Vagina (tissue), 2 donors: ENCODE measurements around the gene LYL1. TPM values are rescaled to one million over a fixed set of nuclear protein-coding genes. Genes with fewer than 3 reads are reported as not detected.
A peak's percentile ranks its signal among the peaks of the same experiment; 100 is the strongest.

Experiments used
- DNase-seq, 2 donors: peaks; one replicate each; pipeline ENCODE4 v3.0.0-alpha.2; 2017; ENCODE audit errors: extremely low spot score in 2 of 2
- H3K27ac ChIP-seq: fragments of 200-600 bp; sonication (generic); one replicate; pipeline ENCODE4 v1.5.1; 2019
- H3K27me3 ChIP-seq: fragments of 200-600 bp; sonication (generic); one replicate; pipeline ENCODE4 v1.5.1; 2019
- H3K36me3 ChIP-seq, 2 donors: fragments of 200-600 bp; sonication (generic); one replicate each; pipeline ENCODE4 v1.5.1; 2017 to 2019
- H3K4me1 ChIP-seq: fragments of 200-600 bp; sonication (generic); one replicate; pipeline ENCODE4 v1.5.1; 2019
- H3K4me3 ChIP-seq, 2 donors: fragments of 200-600 bp; sonication (generic); 1 replicate in 1 of 2; 2 replicates in 1 of 2; pipeline ENCODE4 v1.5.1; 2016 to 2019
- H3K9me3 ChIP-seq: fragments of 200-600 bp; sonication (generic); one replicate; pipeline ENCODE4 v1.5.1; 2019
- POLR2A ChIP-seq, 2 donors: fragments of 450-650 bp; IDR thresholded peaks; one replicate each; pipeline ENCODE4 v1.6.1; 2017; ENCODE audit warnings: antibody characterized with exemption in 2 of 2, mild to moderate bottlenecking in 2 of 2, moderate library complexity in 2 of 2
- POLR2AphosphoS5 ChIP-seq, 2 donors: sonication (generic); formaldehyde crosslinking; IDR thresholded peaks; one replicate each; pipeline ENCODE4 v1.9.0; 2017; ENCODE audit warnings: antibody characterized with exemption in 2 of 2, mild to moderate bottlenecking in 2 of 2, low read depth in 1 of 2; ENCODE audit not compliant: insufficient read depth in 1 of 2
- intact Hi-C: fragments of 100-400 bp; cut with DNase I; formaldehyde crosslinking; loops from one replicate; pipeline ENCODE4 v1.15.1; 2023
- total RNA-seq: library from RNA; depleted of rRNA; stranded (reverse); fragments of >200 nt; gene quantifications from one replicate; pipeline ENCODE4 v1.2.3, GENCODE V29; 2016
- TF ChIP-seq, protein P1 (sequence below), 3 experiments: fragments of 450-650 bp in 2 of 3; fragments of 200-600 bp in 1 of 3; sonication (generic) in 1 of 3; IDR thresholded peaks; one replicate each; pipeline ENCODE4 v1.5.1; 2017 to 2019; ENCODE audit warnings: antibody characterized with exemption in 3 of 3, mild to moderate bottlenecking in 2 of 3, moderate library complexity in 2 of 3

LYL1 gene
- total RNA-seq, 1 donor from 2014 or later = 11.5 TPM

DNA sequence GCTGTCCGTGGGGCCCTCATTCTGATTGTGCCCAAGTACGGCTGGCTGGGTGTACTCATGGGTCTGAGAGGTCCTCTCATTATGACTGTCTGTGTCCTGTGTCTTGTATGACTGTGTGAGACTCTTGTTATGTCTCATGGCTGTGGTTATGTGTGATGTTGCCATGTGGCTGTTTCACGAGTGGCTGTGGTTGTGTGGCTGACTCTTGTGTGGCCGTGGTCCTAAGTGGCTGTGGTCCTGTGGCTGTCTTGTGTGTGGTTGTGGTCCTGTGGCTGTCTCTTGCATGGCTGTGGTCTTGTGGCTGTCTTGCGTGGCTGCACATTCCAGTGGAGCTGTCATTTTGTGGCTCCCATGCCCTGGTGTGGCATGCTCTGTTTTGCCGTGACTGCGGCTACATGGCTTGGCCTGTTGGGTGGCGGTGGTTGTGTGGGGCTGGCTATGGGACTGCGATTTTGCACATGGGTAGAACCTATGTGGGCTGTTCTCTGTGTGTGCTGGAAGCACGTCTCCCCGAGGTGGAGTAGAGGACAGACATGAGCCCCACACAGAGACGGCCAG lies 2.5 kb downstream of the LYL1 start:
- DNase-seq = no peak
- Histone ChIP-seq H3K27me3 (no peaks in the 10 kb centered on the region), H3K36me3 (no peaks in the 10 kb centered on the region), H3K9me3 (no peaks in the 10 kb centered on the region), H3K4me1 (peaks cover 80% of the 10 kb centered on the region), H3K27ac (peak overlapping the region; percentile 90), H3K4me3 (peak overlapping the region in 1 of 2 donors; percentile 39)
- TF ChIP-seq POLR2AphosphoS5 (IDR thresholded peaks at IDR 0.05; ENCODE audit: insufficient read depth in 1 of 2, low read depth in 1 of 2) = no peak
- TF ChIP-seq, protein P1, sequence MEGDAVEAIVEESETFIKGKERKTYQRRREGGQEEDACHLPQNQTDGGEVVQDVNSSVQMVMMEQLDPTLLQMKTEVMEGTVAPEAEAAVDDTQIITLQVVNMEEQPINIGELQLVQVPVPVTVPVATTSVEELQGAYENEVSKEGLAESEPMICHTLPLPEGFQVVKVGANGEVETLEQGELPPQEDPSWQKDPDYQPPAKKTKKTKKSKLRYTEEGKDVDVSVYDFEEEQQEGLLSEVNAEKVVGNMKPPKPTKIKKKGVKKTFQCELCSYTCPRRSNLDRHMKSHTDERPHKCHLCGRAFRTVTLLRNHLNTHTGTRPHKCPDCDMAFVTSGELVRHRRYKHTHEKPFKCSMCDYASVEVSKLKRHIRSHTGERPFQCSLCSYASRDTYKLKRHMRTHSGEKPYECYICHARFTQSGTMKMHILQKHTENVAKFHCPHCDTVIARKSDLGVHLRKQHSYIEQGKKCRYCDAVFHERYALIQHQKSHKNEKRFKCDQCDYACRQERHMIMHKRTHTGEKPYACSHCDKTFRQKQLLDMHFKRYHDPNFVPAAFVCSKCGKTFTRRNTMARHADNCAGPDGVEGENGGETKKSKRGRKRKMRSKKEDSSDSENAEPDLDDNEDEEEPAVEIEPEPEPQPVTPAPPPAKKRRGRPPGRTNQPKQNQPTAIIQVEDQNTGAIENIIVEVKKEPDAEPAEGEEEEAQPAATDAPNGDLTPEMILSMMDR (IDR thresholded peaks at IDR 0.05) = no peak
- no peak for TF ChIP-seq POLR2A (IDR thresholded peaks at IDR 0.05)
- intact Hi-C loops = loop anchor here (5.0 kb wide), 1 partner anchor 52 kb away; the partner anchor contains the start of genes IER2 and STX10

GRCh38 chr19:13099073-13099999 lies 3.3 kb downstream of the LYL1 start:
- Histone ChIP-seq H3K27me3 (no peaks in the 10 kb centered on the region), H3K4me3 (peak overlapping the region; percentile 36 to 39), H3K36me3 (no peaks in the 10 kb centered on the region), H3K9me3 (no peaks in the 10 kb centered on the region), H3K27ac (peak overlapping the region; percentile 90), H3K4me1 (peaks cover 79% of the 10 kb centered on the region)
- TF ChIP-seq, protein P1 (IDR thresholded peaks at IDR 0.05) = peak in 1 of 3 experiments; percentile 2
- TF ChIP-seq POLR2AphosphoS5 (IDR thresholded peaks at IDR 0.05; ENCODE audit: insufficient read depth in 1 of 2, low read depth in 1 of 2) (peak; percentile 61 to 69), POLR2A (IDR thresholded peaks at IDR 0.05) (no peak)
- no peak for DNase-seq
- intact Hi-C loops = no loop called here

GRCh38 chr19:13098277-13099072 lies 4.2 kb downstream of the LYL1 start:
- TF ChIP-seq POLR2AphosphoS5 (IDR thresholded peaks at IDR 0.05; ENCODE audit: insufficient read depth in 1 of 2, low read depth in 1 of 2) = no peak
- TF ChIP-seq, protein P1 (IDR thresholded peaks at IDR 0.05) = no peak
- no peak for TF ChIP-seq POLR2A (IDR thresholded peaks at IDR 0.05)
- Histone ChIP-seq H3K9me3 (no peaks in the 10 kb centered on the region), H3K27me3 (no peaks in the 10 kb centered on the region), H3K27ac (peak overlapping the region; percentile 90), H3K4me1 (peaks cover 82% of the 10 kb centered on the region), H3K36me3 (no peaks in the 10 kb centered on the region), H3K4me3 (peak overlapping the region; percentile 36 to 39)
- intact Hi-C loops = no loop called here
- DNase-seq = no peak

DNA sequence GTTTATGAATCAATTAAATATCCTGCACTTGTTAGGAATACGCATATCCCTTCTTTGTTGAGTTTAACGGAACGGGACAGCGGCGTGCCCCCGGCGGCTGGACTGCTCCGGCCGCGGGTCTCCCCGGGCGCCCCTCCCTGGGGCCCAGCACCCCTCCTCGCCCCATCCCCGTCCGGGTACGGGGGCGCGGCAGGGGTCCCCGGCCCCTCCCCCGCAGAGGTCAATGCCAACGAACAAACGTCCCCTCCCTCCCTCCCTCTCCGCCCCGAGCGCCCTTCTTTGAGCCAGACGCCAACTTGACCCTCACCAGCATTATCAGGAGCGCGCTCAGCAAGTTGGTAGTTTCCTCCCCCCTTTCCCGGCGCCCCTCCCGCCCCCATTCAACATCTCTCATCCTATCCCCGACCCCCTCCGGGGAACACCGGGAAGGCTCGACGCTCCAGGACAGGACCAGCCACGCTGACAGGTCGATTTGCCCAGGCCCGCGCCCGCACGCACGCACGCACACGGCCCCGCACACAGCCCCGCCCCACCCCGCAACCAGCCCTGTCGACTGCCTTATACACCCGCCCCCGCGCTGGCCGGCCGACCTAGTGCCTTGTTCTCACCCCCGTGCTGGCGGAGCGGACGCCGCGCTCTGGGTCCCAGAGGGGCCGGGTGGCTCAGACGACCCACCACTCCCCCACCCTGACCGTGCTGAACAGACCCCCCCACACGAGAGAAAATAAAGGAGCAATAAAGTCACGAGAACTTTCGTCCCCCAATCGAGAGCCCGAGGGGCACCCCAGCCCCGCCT lies 5.0 kb downstream of the LYL1 start:
- Histone ChIP-seq H3K9me3 (no peaks in the 10 kb centered on the region), H3K4me1 (peaks cover 82% of the 10 kb centered on the region), H3K36me3 (no peaks in the 10 kb centered on the region), H3K27me3 (no peaks in the 10 kb centered on the region), H3K27ac (peak overlapping the region; percentile 90), H3K4me3 (peak overlapping the region; percentile 36 to 39)
- intact Hi-C loops = no loop called here
- no peak for DNase-seq
- TF ChIP-seq POLR2A (IDR thresholded peaks at IDR 0.05) (no peak), POLR2AphosphoS5 (IDR thresholded peaks at IDR 0.05; ENCODE audit: insufficient read depth in 1 of 2, low read depth in 1 of 2) (no peak)
- TF ChIP-seq, protein P1 (IDR thresholded peaks at IDR 0.05) = no peak
